Measurements from ENCODE around the gene DECR2.

DECR2 gene

DNA sequence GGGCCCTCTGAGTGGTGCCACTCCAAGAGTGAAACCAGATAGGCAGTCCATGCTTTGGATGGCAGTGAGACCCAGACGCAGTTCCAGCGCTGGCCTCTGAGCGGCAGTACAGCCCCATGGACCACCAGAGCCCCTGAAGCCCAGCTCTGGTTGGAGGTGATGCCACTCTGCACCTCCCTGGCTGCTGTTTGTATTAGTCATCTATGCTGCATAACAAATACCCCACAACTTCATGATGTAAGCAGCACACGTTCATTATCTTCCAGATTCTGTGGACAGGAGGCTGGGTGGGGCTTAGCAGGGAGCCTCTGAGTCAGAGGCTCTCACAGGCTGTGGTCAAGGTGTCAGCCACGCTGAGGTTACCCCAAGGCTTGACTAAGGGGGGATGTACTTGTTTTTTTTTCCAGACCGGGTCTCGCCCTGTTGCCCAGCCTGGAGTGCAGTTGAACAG, 9.8 kb upstream of the DECR2 start (continued):
- TF ChIP-seq, protein P1, sequence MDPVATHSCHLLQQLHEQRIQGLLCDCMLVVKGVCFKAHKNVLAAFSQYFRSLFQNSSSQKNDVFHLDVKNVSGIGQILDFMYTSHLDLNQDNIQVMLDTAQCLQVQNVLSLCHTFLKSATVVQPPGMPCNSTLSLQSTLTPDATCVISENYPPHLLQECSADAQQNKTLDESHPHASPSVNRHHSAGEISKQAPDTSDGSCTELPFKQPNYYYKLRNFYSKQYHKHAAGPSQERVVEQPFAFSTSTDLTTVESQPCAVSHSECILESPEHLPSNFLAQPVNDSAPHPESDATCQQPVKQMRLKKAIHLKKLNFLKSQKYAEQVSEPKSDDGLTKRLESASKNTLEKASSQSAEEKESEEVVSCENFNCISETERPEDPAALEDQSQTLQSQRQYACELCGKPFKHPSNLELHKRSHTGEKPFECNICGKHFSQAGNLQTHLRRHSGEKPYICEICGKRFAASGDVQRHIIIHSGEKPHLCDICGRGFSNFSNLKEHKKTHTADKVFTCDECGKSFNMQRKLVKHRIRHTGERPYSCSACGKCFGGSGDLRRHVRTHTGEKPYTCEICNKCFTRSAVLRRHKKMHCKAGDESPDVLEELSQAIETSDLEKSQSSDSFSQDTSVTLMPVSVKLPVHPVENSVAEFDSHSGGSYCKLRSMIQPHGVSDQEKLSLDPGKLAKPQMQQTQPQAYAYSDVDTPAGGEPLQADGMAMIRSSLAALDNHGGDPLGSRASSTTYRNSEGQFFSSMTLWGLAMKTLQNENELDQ (tag by site-specific recombination; IDR thresholded peaks at IDR 0.05; ENCODE audit: low read depth), result no peak
- no peak for TF ChIP-seq PRDM1 (tag by site-specific recombination; IDR thresholded peaks at IDR 0.05)
- TF ChIP-seq ZNF138 (tag by site-specific recombination; IDR thresholded peaks at IDR 0.05; ENCODE audit: borderline replicate concordance), result no peak
- TF ChIP-seq GLI4 (tag by site-specific recombination; IDR thresholded peaks at IDR 0.05), result no peak
- TF ChIP-seq ZNF175 (tag by site-specific recombination; IDR thresholded peaks at IDR 0.05), result no peak
- no peak for TF ChIP-seq ZNF274 (IDR thresholded peaks at IDR 0.05; ENCODE audit: low read length)
- no peak for TF ChIP-seq ZNF274 (tag by site-specific recombination; IDR thresholded peaks at IDR 0.05; ENCODE audit: borderline replicate concordance)
- no peak for TF ChIP-seq SCRT1 (tag by site-specific recombination; IDR thresholded peaks at IDR 0.05; ENCODE audit: borderline replicate concordance)
- TF ChIP-seq, protein P2, sequence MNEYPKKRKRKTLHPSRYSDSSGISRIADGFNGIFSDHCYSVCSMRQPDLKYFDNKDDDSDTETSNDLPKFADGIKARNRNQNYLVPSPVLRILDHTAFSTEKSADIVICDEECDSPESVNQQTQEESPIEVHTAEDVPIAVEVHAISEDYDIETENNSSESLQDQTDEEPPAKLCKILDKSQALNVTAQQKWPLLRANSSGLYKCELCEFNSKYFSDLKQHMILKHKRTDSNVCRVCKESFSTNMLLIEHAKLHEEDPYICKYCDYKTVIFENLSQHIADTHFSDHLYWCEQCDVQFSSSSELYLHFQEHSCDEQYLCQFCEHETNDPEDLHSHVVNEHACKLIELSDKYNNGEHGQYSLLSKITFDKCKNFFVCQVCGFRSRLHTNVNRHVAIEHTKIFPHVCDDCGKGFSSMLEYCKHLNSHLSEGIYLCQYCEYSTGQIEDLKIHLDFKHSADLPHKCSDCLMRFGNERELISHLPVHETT (tag by site-specific recombination; IDR thresholded peaks at IDR 0.05), result peak; percentile 60; the same call in 1 of the 2 replicates
- no peak for TF ChIP-seq BCL11A (tag by site-specific recombination; IDR thresholded peaks at IDR 0.05; ENCODE audit: low read depth)
- no peak for TF ChIP-seq ZFP41 (tag by site-specific recombination; IDR thresholded peaks at IDR 0.05; ENCODE audit: borderline replicate concordance)
- TF ChIP-seq SETDB1 (IDR thresholded peaks at IDR 0.05; ENCODE audit: insufficient read length, low read length), result peak; percentile 90
- no peak for TF ChIP-seq YY1 (tag by site-specific recombination; IDR thresholded peaks at IDR 0.05)
- TF ChIP-seq ZNF223 (tag by site-specific recombination; IDR thresholded peaks at IDR 0.05), result no peak
- peak; percentile 66; the same call in 1 of the 2 replicates for TF ChIP-seq ZNF184 (tag by site-specific recombination; IDR thresholded peaks at IDR 0.05)
- no peak for TF ChIP-seq ZNF48 (tag by site-specific recombination; IDR thresholded peaks at IDR 0.05)
- TF ChIP-seq ZNF214 (tag by site-specific recombination; IDR thresholded peaks at IDR 0.05; ENCODE audit: borderline replicate concordance), result no peak
- TF ChIP-seq ZBTB7A (tag by site-specific recombination; IDR thresholded peaks at IDR 0.05; ENCODE audit: low read depth), result no peak
- TF ChIP-seq ZNF785 (tag by site-specific recombination; IDR thresholded peaks at IDR 0.05), result no peak
- no peak for TF ChIP-seq ZNF366 (tag by site-specific recombination; conservative IDR thresholded peaks at IDR 0.05)
- TF ChIP-seq ZNF514 (tag by site-specific recombination; IDR thresholded peaks at IDR 0.05), result no peak
- TF ChIP-seq, protein P3, sequence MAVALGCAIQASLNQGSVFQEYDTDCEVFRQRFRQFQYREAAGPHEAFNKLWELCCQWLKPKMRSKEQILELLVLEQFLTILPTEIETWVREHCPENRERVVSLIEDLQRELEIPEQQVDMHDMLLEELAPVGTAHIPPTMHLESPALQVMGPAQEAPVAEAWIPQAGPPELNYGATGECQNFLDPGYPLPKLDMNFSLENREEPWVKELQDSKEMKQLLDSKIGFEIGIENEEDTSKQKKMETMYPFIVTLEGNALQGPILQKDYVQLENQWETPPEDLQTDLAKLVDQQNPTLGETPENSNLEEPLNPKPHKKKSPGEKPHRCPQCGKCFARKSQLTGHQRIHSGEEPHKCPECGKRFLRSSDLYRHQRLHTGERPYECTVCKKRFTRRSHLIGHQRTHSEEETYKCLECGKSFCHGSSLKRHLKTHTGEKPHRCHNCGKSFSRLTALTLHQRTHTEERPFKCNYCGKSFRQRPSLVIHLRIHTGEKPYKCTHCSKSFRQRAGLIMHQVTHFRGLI (tag by site-specific recombination; IDR thresholded peaks at IDR 0.05), result no peak
- no peak for TF ChIP-seq ZNF132 (tag by site-specific recombination; IDR thresholded peaks at IDR 0.05; ENCODE audit: borderline replicate concordance)
- TF ChIP-seq ZNF146 (tag by site-specific recombination; IDR thresholded peaks at IDR 0.05), result no peak
- no peak for TF ChIP-seq IKZF3 (tag by site-specific recombination; IDR thresholded peaks at IDR 0.05)
- no peak for TF ChIP-seq ZNF157 (tag by site-specific recombination; IDR thresholded peaks at IDR 0.05)
- no peak for TF ChIP-seq ZSCAN23 (tag by site-specific recombination; IDR thresholded peaks at IDR 0.05)
- no peak for TF ChIP-seq ZNF416 (tag by site-specific recombination; IDR thresholded peaks at IDR 0.05)
- no peak for TF ChIP-seq ZNF501 (tag by site-specific recombination; IDR thresholded peaks at IDR 0.05)
- no peak for TF ChIP-seq ZNF114 (tag by site-specific recombination; IDR thresholded peaks at IDR 0.05)
- TF ChIP-seq GLIS1 (tag by site-specific recombination; IDR thresholded peaks at IDR 0.05), result peak; percentile 38; the same call in 1 of the 2 replicates
- TF ChIP-seq, protein P4, sequence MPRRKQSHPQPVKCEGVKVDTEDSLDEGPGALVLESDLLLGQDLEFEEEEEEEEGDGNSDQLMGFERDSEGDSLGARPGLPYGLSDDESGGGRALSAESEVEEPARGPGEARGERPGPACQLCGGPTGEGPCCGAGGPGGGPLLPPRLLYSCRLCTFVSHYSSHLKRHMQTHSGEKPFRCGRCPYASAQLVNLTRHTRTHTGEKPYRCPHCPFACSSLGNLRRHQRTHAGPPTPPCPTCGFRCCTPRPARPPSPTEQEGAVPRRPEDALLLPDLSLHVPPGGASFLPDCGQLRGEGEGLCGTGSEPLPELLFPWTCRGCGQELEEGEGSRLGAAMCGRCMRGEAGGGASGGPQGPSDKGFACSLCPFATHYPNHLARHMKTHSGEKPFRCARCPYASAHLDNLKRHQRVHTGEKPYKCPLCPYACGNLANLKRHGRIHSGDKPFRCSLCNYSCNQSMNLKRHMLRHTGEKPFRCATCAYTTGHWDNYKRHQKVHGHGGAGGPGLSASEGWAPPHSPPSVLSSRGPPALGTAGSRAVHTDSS (tag by site-specific recombination; IDR thresholded peaks at IDR 0.05), result no peak
- no peak for TF ChIP-seq ZNF404 (tag by site-specific recombination; IDR thresholded peaks at IDR 0.05)
- TF ChIP-seq ZNF664 (tag by site-specific recombination; IDR thresholded peaks at IDR 0.05), result no peak
- TF ChIP-seq ZBTB21 (tag by site-specific recombination; IDR thresholded peaks at IDR 0.05), result 0 out of 2 replicates have a peak, but pooled peaks have one; percentile 14
- TF ChIP-seq ZNF747 (tag by site-specific recombination; IDR thresholded peaks at IDR 0.05), result no peak
- no peak for TF ChIP-seq ZNF174 (tag by site-specific recombination; IDR thresholded peaks at IDR 0.05)
